Astrocyte (in vitro differentiated cells and primary cell): ENCODE data around the gene ZNF761.

Experiments used
- CTCF ChIP-seq: IDR thresholded peaks from 2 replicates; pipeline ENCODE4 v1.5.1; 2011; ENCODE audit warnings: low read depth, mild to moderate bottlenecking, inconsistent platforms, low read length, moderate library complexity; ENCODE audit not compliant: insufficient read depth
- EZH2 ChIP-seq: IDR thresholded peaks from 2 replicates; pipeline ENCODE4 v1.6.1; 2012; ENCODE audit warnings: mild to moderate bottlenecking, low read length, inconsistent platforms; ENCODE audit not compliant: insufficient read depth

GRCh38 chr19:53431399-53432087 is at the start of gene ZNF761:
- TF ChIP-seq CTCF = no peak
- TF ChIP-seq EZH2 = no peak
